Spleen (tissue), 7 donors: Measurements from ENCODE around the gene ITGB5.

Experiments
- CTCF ChIP-seq, 11 experiments: fragments of 200-600 bp in 7 of 11; fragments of 450-650 bp in 4 of 11; sonication (generic) in 4 of 11; IDR thresholded peaks in 8 of 11; conservative IDR thresholded peaks in 3 of 11; 1 replicate in 7 of 11; 2 replicates in 4 of 11; pipeline versions ENCODE4 v1.4.0 to v1.8.0; 2016 to 2021; ENCODE audit warnings: antibody characterized with exemption in 11 of 11, inconsistent platforms in 4 of 11, mild to moderate bottlenecking in 1 of 11
- POLR2A ChIP-seq, 3 donors: fragments of 450-650 bp; IDR thresholded peaks; one replicate each; pipeline ENCODE4 v1.5.1; 2017; ENCODE audit warnings: antibody characterized with exemption in 3 of 3, mild to moderate bottlenecking in 1 of 3
- POLR2AphosphoS5 ChIP-seq, 3 donors: sonication (generic); formaldehyde crosslinking; IDR thresholded peaks; one replicate each; pipeline ENCODE4 v1.5.1; 2017; ENCODE audit warnings: antibody characterized with exemption in 3 of 3
- donor health status: DM: no; HTN: no; CAD: no; lungs with moderate emphysema.
- donor health status: DM: no; HTN: no; CAD: no.
- donor health status: DM: no; HTN: no; CAD: no.

- TF ChIP-seq CTCF (IDR thresholded peaks at IDR 0.05 in 8 of 11, conservative IDR thresholded peaks at IDR 0.05 in 3 of 11) (no peak), POLR2AphosphoS5 (IDR thresholded peaks at IDR 0.05) (no peak), POLR2A (IDR thresholded peaks at IDR 0.05) (no peak)
These were observed 139.8 kb downstream of the ITGB5 start for GRCh38 chr3:124747111-124747981.
